GM10266 (cell line): ENCODE results near the gene USP11.

ENCODE experiments used
- DNase-seq: peaks from one replicate; pipeline ENCODE4 v3.0.0; 2012; ENCODE audit errors: extremely low spot score
- CTCF ChIP-seq: IDR thresholded peaks from 2 replicates; pipeline ENCODE4 v1.5.1; 2012; ENCODE audit warnings: mild to moderate bottlenecking, low read depth; ENCODE audit not compliant: control insufficient read depth, insufficient read depth; ENCODE audit errors: missing control alignments

USP11 gene

GRCh38 chrX:47214435-47215077, 18.3 kb upstream of the USP11 start:
- no peak for DNase-seq
- no peak for TF ChIP-seq CTCF

GRCh38 chrX:47215291-47215900, 17.4 kb upstream of the USP11 start:
- no peak for DNase-seq
- TF ChIP-seq CTCF, result no peak

GRCh38 chrX:47216393-47216925, 16.4 kb upstream of the USP11 start:
- TF ChIP-seq CTCF, result no peak
- DNase-seq, result no peak

GRCh38 chrX:47217121-47217851, 15.5 kb upstream of the USP11 start:
- DNase-seq, result no peak
- no peak for TF ChIP-seq CTCF

- TF ChIP-seq CTCF, result no peak
- peak; percentile 86 for DNase-seq
Measured at GRCh38 chrX:47217852-47218279, 14.9 kb upstream of the USP11 start.

GRCh38 chrX:47218280-47218919, 14.4 kb upstream of the USP11 start, which contains the start of gene CDK16:
Gene CDK16, plus strand, starts transcription at chrX:47218681. Its CDS starts 4,877 bp downstream, at chrX:47223558.
- no peak for TF ChIP-seq CTCF
- DNase-seq, result peak; percentile 89
